Measurements from ENCODE around the gene BANP. TPM values are rescaled to one million over a fixed set of nuclear protein-coding genes. Genes with fewer than 3 reads are reported as not detected.

BANP gene
- polyA plus RNA-seq, 4 donors: 10.5 to 15.7 (median 11.6) TPM

DNA sequence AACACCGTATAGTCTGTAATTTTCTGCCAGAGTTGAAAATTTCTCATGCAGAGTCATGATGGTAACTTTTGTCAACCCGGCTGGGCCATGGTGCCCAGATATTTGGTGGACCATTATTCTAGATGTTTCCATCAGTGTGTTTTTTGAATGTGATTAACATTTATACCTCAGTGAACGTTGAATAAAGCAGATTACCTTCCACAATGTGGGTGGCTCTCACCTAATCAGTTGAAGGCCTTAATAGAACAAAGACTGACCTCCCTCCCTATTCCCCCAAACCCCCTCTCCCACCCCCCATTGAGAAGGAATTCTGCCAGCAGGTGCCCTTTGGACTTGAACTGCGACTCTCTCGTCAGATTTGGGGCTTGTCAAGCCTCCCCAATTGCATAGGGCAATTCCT, 8.6 kb upstream of the BANP start:
- H3K27me3 ChIP-seq (ENCODE audit: control insufficient read depth in 3 of 3, insufficient read depth in 3 of 3, low read length in 3 of 3): no peaks in the 10 kb centered on the region
- no peaks in the 10 kb centered on the region for H3K9me3 ChIP-seq (ENCODE audit: control insufficient read depth in 2 of 2, insufficient read depth in 1 of 2, low read depth in 1 of 2, low read length in 1 of 2)
- DNase-seq (no peak), FAIRE-seq (no peak)
- no peaks in the 10 kb centered on the region for H3K36me3 ChIP-seq (ENCODE audit: control insufficient read depth in 3 of 3, insufficient read depth in 2 of 3, low read depth in 1 of 3, low read length in 3 of 3)
- 53 to 60% (median 59%) methylated on average over 5 of the region's 5 CpGs for WGBS, 3 donors
- H3K27ac ChIP-seq (ENCODE audit: low read depth in 1 of 3, low read length in 2 of 3): no peak overlapping the region
- peaks cover 0 to 13% (median 0%) of the 10 kb centered on the region in 3 donors for H3K4me1 ChIP-seq (ENCODE audit: control insufficient read depth in 3 of 3, insufficient read depth in 2 of 3, low read depth in 1 of 3, low read length in 2 of 3)
- no peak overlapping the region for H3K4me3 ChIP-seq (ENCODE audit: low read depth in 1 of 3, low read length in 3 of 3)

DNA sequence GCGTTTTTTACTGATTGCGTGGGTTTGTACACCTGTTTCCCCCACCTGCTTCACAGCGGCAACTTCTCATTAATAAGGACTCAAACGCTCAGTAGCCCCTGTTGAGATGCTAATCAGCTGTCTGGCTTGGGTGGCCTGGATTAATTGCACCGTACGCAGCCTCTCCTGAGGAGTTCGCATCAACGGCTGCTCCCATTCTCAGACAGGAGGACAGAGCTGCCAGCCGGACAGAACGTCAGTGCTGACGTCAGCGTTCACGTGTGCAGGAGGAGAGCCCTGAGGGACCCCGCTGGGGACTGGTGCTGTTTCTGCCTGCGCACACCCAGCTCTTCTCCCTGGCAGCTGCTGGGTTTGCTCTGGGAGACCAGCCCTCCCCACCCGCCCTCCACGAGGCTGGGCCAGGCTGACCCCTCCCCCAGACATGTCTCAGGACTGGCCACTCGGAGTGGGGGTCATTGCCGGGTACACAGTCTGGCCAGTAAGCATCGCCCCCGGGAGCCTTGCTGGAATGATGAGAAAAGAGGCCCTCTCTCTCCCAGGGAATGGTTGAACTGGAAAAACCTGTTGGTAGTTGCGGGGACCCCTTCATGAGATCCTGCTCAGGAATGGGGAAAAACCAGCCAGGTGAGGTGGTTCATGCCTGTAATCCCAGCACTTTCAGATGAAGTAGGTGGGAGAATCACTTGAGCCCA, 5.7 kb upstream of the BANP start:
- peak overlapping the region in 2 of 3 donors; percentile 78 to 85 for H3K27ac ChIP-seq (ENCODE audit: low read depth in 1 of 3, low read length in 2 of 3)
- H3K4me1 ChIP-seq (ENCODE audit: control insufficient read depth in 3 of 3, insufficient read depth in 2 of 3, low read depth in 1 of 3, low read length in 2 of 3): peaks cover 0 to 22% (median 0%) of the 10 kb centered on the region in 3 donors
- H3K9me3 ChIP-seq (ENCODE audit: control insufficient read depth in 2 of 2, insufficient read depth in 1 of 2, low read depth in 1 of 2, low read length in 1 of 2): no peaks in the 10 kb centered on the region
- FAIRE-seq (no peak), DNase-seq (peak; percentile 63 to 94)
- 12 to 21% (median 13%) methylated on average over 22 of the region's 22 CpGs for WGBS, 3 donors
- H3K36me3 ChIP-seq (ENCODE audit: control insufficient read depth in 3 of 3, insufficient read depth in 2 of 3, low read depth in 1 of 3, low read length in 3 of 3): no peaks in the 10 kb centered on the region
- no peaks in the 10 kb centered on the region for H3K27me3 ChIP-seq (ENCODE audit: control insufficient read depth in 3 of 3, insufficient read depth in 3 of 3, low read length in 3 of 3)
- peak overlapping the region; percentile 18 to 47 (median 23) for H3K4me3 ChIP-seq (ENCODE audit: low read depth in 1 of 3, low read length in 3 of 3)

DNA sequence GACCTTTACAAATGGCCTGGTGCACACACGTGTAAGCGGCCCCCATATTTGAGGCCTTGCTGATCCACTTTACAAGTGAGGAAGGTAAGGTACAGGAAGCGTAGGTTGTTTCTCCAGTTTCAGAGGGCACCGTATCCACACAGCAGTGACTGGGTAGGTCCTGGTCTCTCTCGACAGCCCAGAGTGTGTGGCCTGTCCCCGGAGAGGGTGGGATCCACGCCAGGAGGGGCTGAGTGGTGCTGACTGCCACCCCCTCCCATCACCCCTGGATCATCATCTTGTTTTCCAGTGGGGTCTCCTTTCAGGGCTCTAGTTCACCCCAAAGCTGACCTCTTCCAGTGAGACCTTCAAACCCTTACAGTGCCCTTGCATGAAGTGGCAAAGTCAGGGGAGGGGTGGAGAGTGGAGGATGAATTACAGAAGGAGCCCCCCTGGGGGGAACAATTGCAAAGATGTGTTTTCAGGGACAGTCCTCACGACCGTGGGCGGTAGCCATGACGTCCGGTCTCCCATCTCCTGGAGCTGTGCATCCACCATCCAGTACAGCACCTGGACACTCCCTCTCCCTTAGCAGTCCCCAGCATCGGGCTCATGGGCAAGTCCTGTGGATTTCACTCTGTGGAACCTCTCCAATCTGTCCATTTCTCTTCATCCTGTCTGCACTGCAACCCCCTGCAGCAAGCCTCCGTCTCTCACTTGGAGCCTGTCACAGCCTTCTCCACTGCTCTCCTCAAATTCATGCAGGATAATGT, 4.5 kb upstream of the BANP start:
- no peak for FAIRE-seq

DNA sequence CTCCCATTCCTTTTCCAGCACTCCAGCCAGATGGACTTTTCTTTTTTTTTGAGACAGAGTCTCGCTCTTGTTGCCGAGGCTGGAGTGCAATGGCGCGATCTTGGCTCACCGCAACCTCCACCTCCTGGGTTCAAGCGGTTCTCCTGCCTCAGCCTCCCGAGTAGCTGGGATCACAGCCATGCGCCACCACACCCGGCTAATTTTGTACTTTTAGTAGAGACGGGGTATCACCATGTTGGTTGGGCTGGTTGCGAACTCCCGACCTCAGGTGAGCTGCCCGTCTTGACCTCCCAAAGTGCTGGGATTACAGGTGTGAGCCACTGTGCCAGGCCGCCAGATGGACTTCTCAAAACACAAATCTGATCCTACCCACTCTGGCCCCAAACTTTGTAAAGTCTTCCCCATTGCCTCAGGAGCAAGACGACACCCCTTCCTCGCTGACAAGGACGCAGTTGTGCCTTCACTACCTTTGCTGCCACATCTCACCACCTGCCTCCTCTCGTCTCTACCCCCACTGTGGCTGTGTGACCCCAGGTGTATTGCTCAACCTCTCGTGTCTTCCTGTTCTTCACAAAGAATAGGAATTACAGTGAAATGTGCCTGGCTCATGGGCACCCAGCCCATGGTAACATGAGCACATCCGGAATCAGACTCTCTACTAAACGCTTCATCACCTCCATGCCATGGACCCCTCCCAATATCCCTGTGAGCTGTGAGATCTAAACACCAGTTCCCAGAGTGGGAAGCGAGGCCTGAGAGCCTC, 3.7 kb upstream of the BANP start:
- 85 to 88% (median 86%) methylated on average over 22 of the region's 22 CpGs for WGBS, 3 donors
- Histone ChIP-seq H3K9me3 (ENCODE audit: control insufficient read depth in 2 of 2, insufficient read depth in 1 of 2, low read depth in 1 of 2, low read length in 1 of 2) (no peaks in the 10 kb centered on the region), H3K27ac (ENCODE audit: low read depth in 1 of 3, low read length in 2 of 3) (peak overlapping the region; percentile 56 to 87 (median 79)), H3K27me3 (ENCODE audit: control insufficient read depth in 3 of 3, insufficient read depth in 3 of 3, low read length in 3 of 3) (no peaks in the 10 kb centered on the region), H3K4me3 (ENCODE audit: low read depth in 1 of 3, low read length in 3 of 3) (no peak overlapping the region), H3K4me1 (ENCODE audit: control insufficient read depth in 3 of 3, insufficient read depth in 2 of 3, low read depth in 1 of 3, low read length in 2 of 3) (peaks cover 1 to 22% (median 3%) of the 10 kb centered on the region in 3 donors), H3K36me3 (ENCODE audit: control insufficient read depth in 3 of 3, insufficient read depth in 2 of 3, low read depth in 1 of 3, low read length in 3 of 3) (no peaks in the 10 kb centered on the region)
- FAIRE-seq (no peak), DNase-seq (no peak)

More for the DNA sequence above, 4.5 kb upstream of the BANP start:
- 87 to 93% (median 90%) methylated on average over 14 of the region's 14 CpGs for WGBS, 3 donors
- H3K9me3 ChIP-seq (ENCODE audit: control insufficient read depth in 2 of 2, insufficient read depth in 1 of 2, low read depth in 1 of 2, low read length in 1 of 2): no peaks in the 10 kb centered on the region
- no peak for DNase-seq
- no peak overlapping the region for H3K27ac ChIP-seq (ENCODE audit: low read depth in 1 of 3, low read length in 2 of 3)
- H3K4me1 ChIP-seq (ENCODE audit: control insufficient read depth in 3 of 3, insufficient read depth in 2 of 3, low read depth in 1 of 3, low read length in 2 of 3): peaks cover 0 to 22% (median 0%) of the 10 kb centered on the region in 3 donors
- no peaks in the 10 kb centered on the region for H3K27me3 ChIP-seq (ENCODE audit: control insufficient read depth in 3 of 3, insufficient read depth in 3 of 3, low read length in 3 of 3)
- no peaks in the 10 kb centered on the region for H3K36me3 ChIP-seq (ENCODE audit: control insufficient read depth in 3 of 3, insufficient read depth in 2 of 3, low read depth in 1 of 3, low read length in 3 of 3)
- H3K4me3 ChIP-seq (ENCODE audit: low read depth in 1 of 3, low read length in 3 of 3): no peak overlapping the region

DNA sequence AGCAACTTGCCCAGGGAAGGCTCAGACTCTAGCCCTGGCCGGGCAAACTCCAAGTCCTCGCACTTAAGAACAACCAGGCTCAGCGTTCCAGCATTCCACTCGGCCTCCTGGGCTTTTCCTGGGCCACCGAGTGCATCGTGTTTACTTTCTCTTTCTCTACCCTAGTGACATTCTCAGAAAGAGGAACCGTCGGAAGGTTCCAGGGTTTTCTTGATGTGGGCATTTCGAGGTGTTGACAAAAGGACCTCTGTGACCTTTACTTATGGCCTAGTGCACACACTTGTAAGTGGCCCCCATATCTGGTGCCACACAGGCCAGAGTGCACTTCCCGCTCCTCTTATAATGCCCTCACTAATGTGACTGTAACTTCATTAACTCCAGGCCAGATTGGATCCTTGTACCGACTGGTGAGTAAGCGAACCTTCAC, 3.1 kb upstream of the BANP start:
- no peak for FAIRE-seq

DNA sequence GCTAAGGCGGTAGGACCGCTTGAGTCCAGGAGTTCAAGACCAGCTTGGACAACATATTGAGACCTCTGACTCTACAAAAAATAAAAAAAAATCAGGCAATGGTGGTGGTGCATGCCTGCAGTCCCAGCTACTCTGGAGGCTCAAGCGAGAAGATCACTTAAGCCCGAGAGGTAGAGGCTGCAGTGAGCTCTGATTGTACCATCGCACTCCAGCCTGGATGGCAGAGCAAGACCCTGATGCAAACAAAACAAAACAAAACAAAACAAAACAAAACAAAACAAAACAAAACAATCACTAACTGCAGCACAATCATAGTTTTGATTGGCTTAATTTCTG, 2.5 kb upstream of the BANP start:
- peaks cover 0 to 6% (median 0%) of the 10 kb centered on the region in 3 donors for H3K36me3 ChIP-seq (ENCODE audit: control insufficient read depth in 3 of 3, insufficient read depth in 2 of 3, low read depth in 1 of 3, low read length in 3 of 3)
- DNase-seq (no peak), FAIRE-seq (no peak)
- peak overlapping the region; percentile 56 to 87 (median 79) for H3K27ac ChIP-seq (ENCODE audit: low read depth in 1 of 3, low read length in 2 of 3)
- H3K4me1 ChIP-seq (ENCODE audit: control insufficient read depth in 3 of 3, insufficient read depth in 2 of 3, low read depth in 1 of 3, low read length in 2 of 3): peaks cover 5 to 22% (median 5%) of the 10 kb centered on the region in 3 donors
- H3K9me3 ChIP-seq (ENCODE audit: control insufficient read depth in 2 of 2, insufficient read depth in 1 of 2, low read depth in 1 of 2, low read length in 1 of 2): no peaks in the 10 kb centered on the region
- no peak overlapping the region for H3K4me3 ChIP-seq (ENCODE audit: low read depth in 1 of 3, low read length in 3 of 3)
- no peaks in the 10 kb centered on the region for H3K27me3 ChIP-seq (ENCODE audit: control insufficient read depth in 3 of 3, insufficient read depth in 3 of 3, low read length in 3 of 3)
- 90 to 97% (median 96%) methylated on average over 5 of the region's 5 CpGs for WGBS, 3 donors

More for the DNA sequence above, 3.1 kb upstream of the BANP start:
- Histone ChIP-seq H3K27ac (ENCODE audit: low read depth in 1 of 3, low read length in 2 of 3) (peak overlapping the region; percentile 56 to 87 (median 79)), H3K4me3 (ENCODE audit: low read depth in 1 of 3, low read length in 3 of 3) (no peak overlapping the region), H3K4me1 (ENCODE audit: control insufficient read depth in 3 of 3, insufficient read depth in 2 of 3, low read depth in 1 of 3, low read length in 2 of 3) (peaks cover 5 to 22% (median 5%) of the 10 kb centered on the region in 3 donors), H3K9me3 (ENCODE audit: control insufficient read depth in 2 of 2, insufficient read depth in 1 of 2, low read depth in 1 of 2, low read length in 1 of 2) (no peaks in the 10 kb centered on the region), H3K36me3 (ENCODE audit: control insufficient read depth in 3 of 3, insufficient read depth in 2 of 3, low read depth in 1 of 3, low read length in 3 of 3) (peaks cover 0 to 3% (median 0%) of the 10 kb centered on the region in 3 donors), H3K27me3 (ENCODE audit: control insufficient read depth in 3 of 3, insufficient read depth in 3 of 3, low read length in 3 of 3) (no peaks in the 10 kb centered on the region)
- WGBS, 3 donors: 15 to 42% (median 28%) methylated on average over 9 to 12 of the region's 12 CpGs
- peak; percentile 76 to 78 for DNase-seq

DNA sequence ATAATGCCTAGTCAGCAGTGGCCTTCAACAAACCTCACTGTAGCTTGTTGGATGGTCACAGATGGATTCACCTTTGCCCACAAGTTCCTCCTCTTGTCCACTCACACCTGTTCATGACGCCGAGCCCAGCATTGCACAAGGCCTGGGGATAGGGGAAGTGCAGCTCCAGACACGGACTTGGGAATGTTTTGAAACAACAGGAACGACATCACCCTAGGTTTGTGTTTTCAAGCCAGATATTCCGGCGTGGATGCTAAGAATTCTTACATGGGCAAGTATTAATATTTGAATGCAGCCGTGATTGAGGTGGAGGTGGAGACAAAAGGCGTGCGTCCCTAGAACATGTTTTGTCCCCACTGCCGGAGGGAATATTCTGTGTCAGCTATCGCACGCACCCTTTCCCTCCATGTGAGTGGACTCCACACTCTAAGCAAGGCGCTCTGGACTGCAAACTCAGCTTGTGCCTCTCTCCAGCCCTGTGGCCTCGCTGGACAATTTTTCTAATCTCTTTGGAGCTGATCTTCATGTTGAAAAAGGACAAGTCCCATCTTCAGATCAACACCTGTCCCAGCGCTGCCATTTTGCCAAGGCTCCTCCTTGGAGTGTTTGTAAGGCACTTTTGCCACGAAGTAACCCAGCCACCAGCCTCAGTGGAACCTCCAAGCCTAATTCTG, 2.0 kb upstream of the BANP start:
- no peak for FAIRE-seq
- Histone ChIP-seq H3K27me3 (ENCODE audit: control insufficient read depth in 3 of 3, insufficient read depth in 3 of 3, low read length in 3 of 3) (no peaks in the 10 kb centered on the region), H3K27ac (ENCODE audit: low read depth in 1 of 3, low read length in 2 of 3) (peak overlapping the region in 2 of 3 donors; percentile 45 to 87), H3K9me3 (ENCODE audit: control insufficient read depth in 2 of 2, insufficient read depth in 1 of 2, low read depth in 1 of 2, low read length in 1 of 2) (no peaks in the 10 kb centered on the region), H3K36me3 (ENCODE audit: control insufficient read depth in 3 of 3, insufficient read depth in 2 of 3, low read depth in 1 of 3, low read length in 3 of 3) (peaks cover 0 to 9% (median 0%) of the 10 kb centered on the region in 3 donors), H3K4me3 (ENCODE audit: low read depth in 1 of 3, low read length in 3 of 3) (no peak overlapping the region), H3K4me1 (ENCODE audit: control insufficient read depth in 3 of 3, insufficient read depth in 2 of 3, low read depth in 1 of 3, low read length in 2 of 3) (peaks cover 5 to 22% (median 5%) of the 10 kb centered on the region in 3 donors)
- 88 to 93% (median 89%) methylated on average over 16 of the region's 16 CpGs for WGBS, 3 donors
- DNase-seq: peak; percentile 29 to 61
